ENCODE data around the gene TMEM238L. TPM values are rescaled to one million over a fixed set of nuclear protein-coding genes. Genes with fewer than 3 reads are reported as not detected.

Gene TMEM238L
- total and polyA plus RNA-seq, 12 donors = not detected

- intact Hi-C loops (cut with DNase I) = no loop called here
- ATAC-seq = no peak
Measured at GRCh38 chr17:10775740-10776356, 28.1 kb downstream of the TMEM238L start.

GRCh38 chr17:10775058-10775457 is 28.8 kb downstream of the TMEM238L start:
- WGBS, 2 donors = 92 to 93% methylated on average over 4 of the region's 4 CpGs
- peaks cover 0 to 26% (median 8%) of the 10 kb centered on the region in 11 donors for H3K9me3 ChIP-seq
- H3K27me3 ChIP-seq = peaks cover 0 to 4% (median 0%) of the 10 kb centered on the region in 7 donors
- H3K4me1 ChIP-seq = no peaks in the 10 kb centered on the region
- no peak overlapping the region for H3K27ac ChIP-seq
- no peak overlapping the region for H3K4me3 ChIP-seq
- H3K36me3 ChIP-seq = no peaks in the 10 kb centered on the region
- ATAC-seq = no peak
- TF ChIP-seq CTCF (IDR thresholded peaks at IDR 0.05) = no peak
- intact Hi-C loops (cut with DNase I) = no loop called here
- DNase-seq = no peak

More at GRCh38 chr17:10775740-10776356, 28.1 kb downstream of the TMEM238L start:
- no peak overlapping the region for H3K4me3 ChIP-seq
- H3K27me3 ChIP-seq = peaks cover 0 to 4% (median 0%) of the 10 kb centered on the region in 7 donors
- DNase-seq = no peak
- H3K9me3 ChIP-seq = peaks cover 0 to 30% (median 8%) of the 10 kb centered on the region in 11 donors
- no peak for TF ChIP-seq CTCF (IDR thresholded peaks at IDR 0.05)
- H3K27ac ChIP-seq = no peak overlapping the region
- no peaks in the 10 kb centered on the region for H3K4me1 ChIP-seq
- WGBS, 2 donors = 74% methylated on average over 5 of the region's 5 CpGs
- no peaks in the 10 kb centered on the region for H3K36me3 ChIP-seq

- WGBS, 2 donors = 54 to 71% methylated on average over 2 of the region's 2 CpGs
Measured at GRCh38 chr17:10773391-10773790, 30.5 kb downstream of the TMEM238L start.

More at GRCh38 chr17:10773391-10773790, 30.5 kb downstream of the TMEM238L start:
- no peak for TF ChIP-seq CTCF (IDR thresholded peaks at IDR 0.05)
- intact Hi-C loops (cut with DNase I) = no loop called here
- H3K27me3 ChIP-seq = peaks cover 0 to 4% (median 0%) of the 10 kb centered on the region in 7 donors
- no peaks in the 10 kb centered on the region for H3K36me3 ChIP-seq
- ATAC-seq (no peak), DNase-seq (no peak)
- no peak overlapping the region for H3K4me3 ChIP-seq
- H3K27ac ChIP-seq = no peak overlapping the region
- H3K9me3 ChIP-seq = peaks cover 0 to 27% (median 8%) of the 10 kb centered on the region in 11 donors
- no peaks in the 10 kb centered on the region for H3K4me1 ChIP-seq
